Measurements from ENCODE around the gene SLC6A7.

The SLC6A7 gene

DNA sequence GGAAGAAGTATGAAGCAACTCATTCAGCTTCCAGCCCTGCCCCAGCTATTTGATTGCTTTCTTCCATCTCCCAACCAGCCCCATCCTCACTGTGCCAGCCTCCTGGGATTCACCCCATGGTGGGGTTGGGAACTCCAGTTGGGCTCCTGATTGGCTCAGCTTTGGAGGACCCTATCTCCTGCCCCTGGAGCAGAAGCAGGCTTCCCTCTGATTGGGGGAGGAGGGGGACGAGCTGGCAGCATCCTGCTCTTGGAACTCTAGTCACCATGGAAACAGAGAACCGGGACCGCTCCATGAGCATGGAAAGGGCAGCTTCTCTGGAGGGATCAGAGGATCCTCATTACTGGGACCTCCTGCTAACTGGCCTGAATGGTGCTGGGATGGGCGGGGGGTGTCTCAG is 2.6 kb downstream of the SLC6A7 start:
- no peak for DNase-seq (ENCODE audit: low read depth)

DNA sequence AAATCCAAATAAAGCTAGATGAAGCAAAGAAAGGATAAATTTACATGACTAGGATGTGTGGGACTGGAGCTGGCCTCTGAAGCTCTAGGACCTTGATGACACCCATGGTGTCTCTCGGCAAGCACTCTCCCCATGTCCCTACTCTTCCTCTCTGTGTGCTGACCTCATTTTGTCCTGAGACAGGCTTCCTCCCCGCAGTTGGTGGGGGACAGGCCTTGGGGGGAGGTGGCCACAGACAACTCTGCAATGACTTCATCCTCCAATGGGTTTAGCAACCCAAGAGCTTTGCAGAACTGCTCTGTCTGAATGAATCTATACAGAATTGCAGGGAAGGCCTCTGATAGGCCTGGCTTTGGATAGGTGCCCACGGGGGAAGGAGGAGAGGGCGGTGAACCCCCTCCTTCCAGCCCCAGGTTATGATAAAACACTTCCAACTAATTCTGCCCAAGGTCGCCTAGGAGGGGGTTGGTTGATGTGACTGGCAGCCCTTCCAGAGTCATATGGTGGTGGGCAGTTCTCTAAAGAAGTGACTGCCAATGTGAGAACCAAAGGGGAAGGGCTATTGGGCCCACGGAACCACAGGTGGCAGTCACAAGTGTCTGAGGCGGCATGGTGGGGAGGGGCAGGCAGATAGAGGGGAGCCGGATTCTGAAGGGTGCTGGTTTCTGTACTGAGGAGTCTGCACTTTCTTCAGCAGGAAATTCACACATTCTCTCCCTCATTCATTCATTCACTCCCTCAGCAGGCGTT is 6.0 kb downstream of the SLC6A7 start:
- no peak for DNase-seq (ENCODE audit: low read depth)

DNA sequence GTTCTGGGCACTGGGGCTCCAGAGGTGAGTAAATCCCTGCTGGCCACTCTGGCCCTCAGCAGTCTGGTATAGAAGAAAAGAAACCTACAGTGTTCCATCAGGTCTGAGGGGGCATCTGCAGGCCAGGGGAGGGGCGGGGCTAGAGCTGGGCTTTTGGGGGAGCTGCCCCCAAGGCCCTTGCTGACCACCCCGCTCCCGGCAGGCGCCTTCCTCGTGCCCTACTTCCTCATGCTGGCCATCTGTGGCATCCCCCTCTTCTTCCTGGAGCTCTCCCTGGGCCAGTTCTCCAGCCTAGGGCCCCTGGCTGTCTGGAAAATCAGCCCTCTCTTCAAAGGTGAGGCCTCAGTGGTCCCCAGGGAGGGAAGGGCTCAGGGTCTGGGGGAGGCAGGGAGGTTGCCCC is 6.7 kb downstream of the SLC6A7 start:
- no peak for DNase-seq (ENCODE audit: low read depth)

DNA sequence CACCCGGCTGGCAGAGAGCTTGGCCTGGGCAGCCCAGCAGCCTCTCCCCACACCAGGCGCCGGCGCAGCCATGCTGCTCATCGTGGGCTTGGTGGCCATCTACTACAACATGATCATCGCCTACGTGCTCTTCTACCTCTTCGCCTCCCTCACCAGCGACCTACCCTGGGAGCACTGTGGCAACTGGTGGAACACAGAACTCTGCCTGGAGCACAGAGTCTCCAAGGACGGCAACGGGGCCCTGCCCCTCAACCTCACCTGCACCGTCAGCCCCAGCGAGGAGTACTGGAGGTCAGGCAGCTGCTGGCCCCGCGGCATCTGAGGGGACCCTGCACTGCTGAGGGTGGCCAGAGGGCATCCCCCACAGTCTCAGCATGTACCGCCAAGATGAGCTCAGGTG is 7.1 kb downstream of the SLC6A7 start:
- DNase-seq (ENCODE audit: low read depth): no peak

DNA sequence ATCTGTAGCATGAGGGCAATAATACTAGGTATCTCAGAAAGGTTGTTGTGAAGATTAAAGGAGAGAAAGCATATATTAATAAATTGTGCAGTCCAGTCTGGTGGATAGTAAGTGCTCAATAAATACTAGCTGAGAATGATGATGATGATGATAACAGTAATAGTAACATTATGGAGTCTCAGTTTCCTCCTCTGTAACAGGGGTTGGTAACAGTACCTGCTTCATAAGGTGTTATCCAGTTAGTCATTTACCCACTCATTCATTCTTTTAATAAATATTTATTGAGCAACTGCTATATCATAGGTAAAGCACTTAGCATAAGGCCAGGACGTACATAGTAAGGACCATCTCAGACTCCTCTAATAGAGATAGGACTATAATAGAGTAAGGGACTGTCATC is 7.6 kb downstream of the SLC6A7 start:
- DNase-seq (ENCODE audit: low read depth): no peak

DNA sequence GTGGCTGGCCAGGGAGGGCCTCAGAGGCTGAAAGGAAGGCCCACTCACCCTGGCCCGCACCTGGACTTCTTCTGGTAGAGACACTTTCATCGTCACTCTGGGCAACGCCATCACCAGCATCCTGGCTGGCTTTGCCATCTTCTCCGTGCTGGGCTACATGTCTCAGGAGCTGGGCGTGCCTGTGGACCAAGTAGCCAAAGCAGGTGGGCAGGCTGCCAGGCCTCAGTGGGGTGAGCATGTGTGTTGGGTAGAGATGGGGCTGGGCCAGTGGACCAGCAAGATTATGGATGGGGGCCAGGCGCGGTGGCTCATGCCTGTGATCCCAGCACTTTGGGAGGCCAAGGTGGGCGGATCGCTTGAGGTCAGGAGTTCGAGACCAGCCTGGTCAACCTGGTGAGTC is 12.6 kb downstream of the SLC6A7 start:
- no peak for DNase-seq (ENCODE audit: low read depth)

DNA sequence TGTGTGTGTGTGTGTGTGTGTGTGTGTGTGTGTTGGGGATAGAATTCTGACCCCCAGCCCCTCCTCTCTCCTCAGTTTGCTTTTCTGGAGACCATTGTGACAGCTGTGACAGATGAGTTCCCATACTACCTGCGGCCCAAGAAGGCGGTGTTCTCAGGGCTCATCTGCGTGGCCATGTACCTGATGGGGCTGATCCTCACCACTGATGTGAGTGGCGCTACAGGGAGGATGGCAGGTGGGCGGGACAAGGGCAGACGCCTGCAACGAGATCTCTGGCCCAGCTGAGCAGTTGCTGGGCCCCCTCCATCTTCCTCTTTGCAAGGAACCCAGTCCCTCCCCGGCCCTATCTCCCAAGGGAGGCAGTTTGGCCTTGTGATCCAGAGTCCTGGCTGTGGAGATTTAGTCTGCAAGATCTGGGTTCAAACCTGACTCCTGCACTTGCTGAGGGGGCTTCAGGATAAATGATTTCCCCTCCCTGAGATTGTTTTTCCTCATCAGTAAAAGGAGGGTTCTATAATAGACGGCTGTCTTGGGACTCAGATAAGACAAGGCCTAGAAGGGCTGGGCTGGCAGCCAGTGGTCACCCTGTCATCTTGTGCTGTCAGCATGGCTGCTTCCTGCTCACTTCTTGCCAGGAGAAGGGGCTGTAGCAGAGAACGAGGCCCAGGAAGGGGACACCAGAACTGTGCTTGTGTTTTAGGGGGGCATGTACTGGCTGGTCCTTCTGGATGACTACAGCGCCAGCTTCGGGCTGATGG is 14.1 kb downstream of the SLC6A7 start:
- DNase-seq (ENCODE audit: low read depth): no peak

DNA sequence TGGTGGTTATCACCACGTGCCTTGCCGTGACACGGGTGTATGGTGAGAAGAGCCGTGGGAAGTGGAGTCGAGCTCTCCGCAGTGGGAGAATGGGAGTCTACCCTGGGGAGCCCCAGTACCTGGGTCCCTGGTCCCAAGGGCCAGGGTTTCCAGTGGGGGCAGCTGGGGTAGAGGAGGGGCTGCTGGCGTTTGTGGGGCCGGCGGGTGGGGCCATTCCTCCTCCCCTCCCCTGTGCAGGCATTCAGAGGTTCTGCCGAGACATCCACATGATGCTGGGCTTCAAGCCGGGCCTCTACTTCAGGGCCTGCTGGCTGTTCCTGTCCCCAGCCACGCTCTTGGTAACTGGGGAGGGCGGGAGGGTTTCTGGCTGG is 14.7 kb downstream of the SLC6A7 start:
- no peak for DNase-seq (ENCODE audit: low read depth)

DNA sequence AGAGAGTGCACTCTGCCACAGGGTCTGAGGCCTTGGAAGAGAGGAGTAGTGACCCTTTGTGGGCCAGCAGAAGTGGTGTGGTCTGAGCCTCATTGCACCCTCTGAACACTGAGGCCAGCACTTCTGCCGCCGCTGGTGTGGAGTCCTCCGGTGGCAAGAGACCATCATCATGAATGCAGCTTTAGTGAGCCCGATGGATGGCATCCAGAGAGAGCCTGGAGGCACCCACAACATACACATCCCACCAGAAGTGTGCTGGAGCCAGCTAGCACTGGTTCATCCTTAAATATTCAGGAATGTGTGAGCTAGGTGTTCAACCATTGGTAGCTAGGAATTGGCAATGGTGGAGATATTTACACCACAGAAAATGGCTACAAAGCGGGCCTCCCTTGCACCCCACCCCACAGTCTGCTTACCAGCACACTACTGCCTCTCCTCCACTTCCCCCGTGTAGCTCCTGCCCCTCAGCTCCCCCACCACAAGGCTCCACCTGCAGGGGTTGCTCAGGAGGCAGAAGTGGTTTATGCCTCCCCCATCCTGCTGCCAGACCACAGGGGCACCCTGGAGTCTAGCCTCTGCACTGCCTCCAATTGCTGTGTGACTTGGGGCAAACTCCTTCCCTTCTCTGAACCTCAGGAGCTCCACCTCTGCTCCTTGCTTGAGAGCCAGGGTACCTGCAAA is 16.4 kb downstream of the SLC6A7 start:
- DNase-seq (ENCODE audit: low read depth): no peak

DNA sequence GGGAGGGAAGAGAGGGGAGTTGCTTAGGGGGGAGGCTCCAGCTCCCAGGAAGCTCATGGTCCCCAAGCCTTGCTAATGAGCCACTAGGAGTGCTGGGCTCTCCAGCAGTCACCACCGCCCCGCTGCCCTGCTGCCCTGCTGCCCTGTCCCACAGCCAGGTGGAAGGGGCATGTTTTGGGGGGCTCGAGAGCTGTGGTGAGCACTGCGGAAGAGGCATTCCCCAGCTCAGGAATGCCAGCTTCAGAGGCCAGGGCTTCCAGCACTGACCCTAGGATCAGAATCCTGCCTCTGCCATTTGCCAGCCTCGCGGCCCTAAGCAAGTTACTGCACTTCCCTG is 16.9 kb downstream of the SLC6A7 start:
- no peak for DNase-seq (ENCODE audit: low read depth)

DNA sequence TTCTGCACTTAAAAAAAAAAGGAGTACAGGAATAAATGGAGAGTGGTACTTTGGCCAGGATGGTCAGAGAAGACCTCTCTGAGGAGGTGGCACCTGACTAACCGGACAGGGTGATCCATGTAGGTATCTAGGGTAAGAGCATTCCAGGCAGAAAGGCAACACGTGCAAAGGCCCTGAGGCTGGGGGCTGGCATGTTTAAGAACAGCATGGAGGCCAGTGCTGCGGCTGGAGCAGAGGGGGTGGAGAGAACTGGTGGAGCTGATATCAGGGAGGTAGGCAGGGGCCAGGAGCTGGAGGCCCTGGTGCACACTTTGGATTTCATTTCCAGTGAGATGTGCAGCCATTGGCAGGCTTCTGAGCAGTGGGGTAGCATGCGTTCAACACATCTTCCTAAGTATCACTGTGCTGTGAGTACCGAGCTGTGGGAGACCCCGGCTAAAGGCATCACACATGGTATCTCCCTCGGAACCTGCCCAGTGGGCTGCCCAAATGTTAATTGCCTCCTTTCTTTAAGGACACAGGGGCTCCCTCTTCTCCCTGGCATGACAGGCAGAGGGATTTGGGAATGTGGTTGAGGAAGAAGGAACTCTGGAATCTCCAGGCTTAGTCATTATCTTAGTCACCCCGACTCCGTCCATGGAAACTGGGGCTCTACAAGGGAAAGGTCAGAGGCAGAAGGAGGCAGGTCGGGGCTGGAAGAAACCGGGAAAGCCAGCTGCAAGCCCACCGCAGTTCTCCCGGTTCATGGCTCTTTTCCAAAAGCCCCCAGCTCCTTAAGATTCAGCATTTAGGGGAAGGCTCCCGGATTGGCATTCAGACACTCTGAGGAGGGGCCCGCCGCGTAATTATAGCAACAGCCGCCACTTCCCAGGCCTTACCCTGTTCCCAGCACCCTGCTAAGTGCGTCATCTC is 18.6 kb downstream of the SLC6A7 start:
- no peak for DNase-seq (ENCODE audit: low read depth)

DNA sequence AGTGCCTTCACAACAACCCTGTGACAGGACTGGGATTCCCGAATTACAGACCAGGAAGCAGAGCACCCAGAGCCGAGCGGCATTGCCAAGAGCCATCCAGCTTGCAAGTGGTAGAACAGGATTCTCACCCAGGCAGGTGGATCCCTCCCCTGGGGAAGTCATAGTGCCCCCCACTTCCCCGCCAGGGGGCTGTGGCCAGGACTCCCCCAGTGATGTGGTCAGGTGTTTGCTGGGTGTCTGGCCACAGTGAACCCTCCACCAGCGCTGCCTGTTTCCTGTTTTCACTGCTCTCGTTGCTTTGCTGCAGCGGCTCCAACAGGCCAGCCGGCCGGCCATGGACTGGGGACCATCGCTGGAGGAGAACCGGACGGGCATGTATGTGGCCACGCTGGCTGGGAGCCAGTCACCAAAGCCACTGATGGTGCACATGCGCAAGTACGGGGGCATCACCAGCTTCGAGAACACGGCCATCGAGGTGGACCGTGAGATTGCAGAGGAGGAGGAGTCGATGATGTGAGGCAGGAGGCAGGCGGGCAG is 19.3 kb downstream of the SLC6A7 start:
- DNase-seq (ENCODE audit: low read depth): no peak

DNA sequence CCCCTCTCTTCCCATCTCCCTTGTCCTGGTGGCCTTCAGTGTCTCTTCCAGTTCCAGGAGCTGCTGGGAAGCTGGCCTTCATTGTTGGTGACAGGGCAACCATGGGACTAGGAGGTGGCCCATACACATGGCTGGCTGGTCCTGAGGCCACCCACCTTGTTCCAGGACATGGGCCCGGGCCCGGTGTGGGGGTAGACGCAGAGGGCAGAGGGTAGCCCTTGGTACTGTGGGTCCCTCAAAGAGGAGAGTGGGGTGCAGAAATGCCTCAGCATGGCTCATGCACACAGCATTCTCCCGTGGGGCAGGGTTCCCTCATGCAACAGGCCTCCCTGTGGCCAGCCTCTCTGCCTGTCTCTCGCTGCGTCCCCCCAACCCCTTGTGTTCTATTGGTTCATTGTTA is 20.8 kb downstream of the SLC6A7 start:
- DNase-seq (ENCODE audit: low read depth): no peak

DNA sequence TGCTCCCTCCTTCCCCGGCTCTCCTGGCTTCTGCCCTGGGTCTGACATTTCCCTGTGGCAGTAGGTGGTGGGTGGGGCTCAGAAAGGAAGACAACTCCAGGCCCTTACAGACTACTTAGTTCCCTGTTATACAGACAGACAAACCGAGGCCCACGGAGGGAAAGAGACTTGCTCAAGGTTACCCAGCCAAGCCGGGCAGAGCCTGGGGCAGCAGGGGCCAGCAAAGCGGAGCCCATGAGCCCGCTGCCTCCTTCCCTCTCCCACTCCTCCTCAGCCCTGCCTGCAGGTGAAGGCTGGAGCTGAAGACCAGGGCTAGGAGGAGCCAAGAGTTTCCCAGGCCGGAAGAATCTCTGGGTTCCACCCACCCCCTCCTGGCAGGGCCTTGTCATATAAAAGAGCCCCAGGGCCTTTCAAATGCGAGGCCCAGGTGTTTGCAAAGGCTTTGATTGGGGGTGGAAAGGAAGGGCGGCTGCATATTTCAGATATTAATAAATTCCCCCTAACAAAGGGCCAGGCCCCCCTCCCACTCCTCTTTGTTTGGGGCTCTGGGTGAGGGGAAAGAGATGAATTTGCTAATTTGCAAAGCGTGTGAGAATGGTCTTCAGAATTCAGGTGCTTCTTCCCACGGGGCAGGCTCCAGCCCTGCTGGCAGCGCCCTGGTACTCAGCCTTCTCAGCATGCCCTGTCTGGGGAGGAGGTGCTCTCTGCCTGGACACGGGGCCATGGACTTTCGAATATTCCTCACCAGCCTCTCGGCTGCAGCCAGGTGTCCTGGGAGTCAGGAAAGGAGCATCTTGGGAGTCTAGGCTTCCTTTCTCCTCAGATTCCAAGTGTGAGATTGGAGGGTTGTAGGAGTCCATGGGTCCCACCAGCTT is 21.5 kb downstream of the SLC6A7 start:
- no peak for DNase-seq (ENCODE audit: low read depth)

DNA sequence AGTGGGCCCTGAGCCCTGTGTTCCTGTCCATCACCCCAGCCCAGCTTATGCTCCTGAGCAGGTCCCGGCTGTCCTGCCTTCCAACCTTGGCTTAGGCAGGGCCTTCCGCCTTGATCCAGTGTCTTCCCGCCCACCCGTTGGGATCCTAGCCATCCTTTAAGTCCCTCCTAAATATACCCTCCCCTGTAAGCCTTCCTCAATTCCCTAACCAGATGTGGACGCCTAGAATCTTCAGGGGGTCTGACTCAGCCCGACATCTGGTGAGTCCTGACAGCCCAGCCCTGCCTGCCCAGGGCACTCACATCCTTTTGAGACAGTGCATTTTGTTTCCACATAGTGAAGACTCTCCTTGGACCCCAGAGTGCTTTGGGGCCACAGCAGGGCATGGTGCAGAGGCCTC is 23.7 kb downstream of the SLC6A7 start:
- DNase-seq (ENCODE audit: low read depth): no peak

DNA sequence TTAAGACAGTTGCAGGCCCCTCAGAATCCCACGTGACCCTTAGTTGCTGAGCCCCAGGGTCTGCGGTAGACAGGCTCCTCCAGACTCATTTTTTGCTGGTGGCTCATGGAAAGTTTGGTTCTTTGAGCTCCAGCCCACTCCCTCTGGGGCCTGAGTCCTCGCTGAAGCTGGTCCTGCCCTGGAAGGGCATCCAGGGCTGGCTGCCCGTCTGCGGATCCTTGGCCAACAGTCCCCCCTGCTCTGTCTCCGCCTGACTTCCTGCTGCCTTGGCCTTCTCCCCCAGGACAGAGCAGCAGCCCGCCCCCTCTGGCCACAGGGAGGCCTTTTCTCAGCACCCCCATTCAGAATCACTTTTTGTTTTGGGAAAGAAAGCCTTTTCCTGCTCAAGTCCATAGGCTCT is 24.4 kb downstream of the SLC6A7 start:
- no peak for DNase-seq (ENCODE audit: low read depth)

DNA sequence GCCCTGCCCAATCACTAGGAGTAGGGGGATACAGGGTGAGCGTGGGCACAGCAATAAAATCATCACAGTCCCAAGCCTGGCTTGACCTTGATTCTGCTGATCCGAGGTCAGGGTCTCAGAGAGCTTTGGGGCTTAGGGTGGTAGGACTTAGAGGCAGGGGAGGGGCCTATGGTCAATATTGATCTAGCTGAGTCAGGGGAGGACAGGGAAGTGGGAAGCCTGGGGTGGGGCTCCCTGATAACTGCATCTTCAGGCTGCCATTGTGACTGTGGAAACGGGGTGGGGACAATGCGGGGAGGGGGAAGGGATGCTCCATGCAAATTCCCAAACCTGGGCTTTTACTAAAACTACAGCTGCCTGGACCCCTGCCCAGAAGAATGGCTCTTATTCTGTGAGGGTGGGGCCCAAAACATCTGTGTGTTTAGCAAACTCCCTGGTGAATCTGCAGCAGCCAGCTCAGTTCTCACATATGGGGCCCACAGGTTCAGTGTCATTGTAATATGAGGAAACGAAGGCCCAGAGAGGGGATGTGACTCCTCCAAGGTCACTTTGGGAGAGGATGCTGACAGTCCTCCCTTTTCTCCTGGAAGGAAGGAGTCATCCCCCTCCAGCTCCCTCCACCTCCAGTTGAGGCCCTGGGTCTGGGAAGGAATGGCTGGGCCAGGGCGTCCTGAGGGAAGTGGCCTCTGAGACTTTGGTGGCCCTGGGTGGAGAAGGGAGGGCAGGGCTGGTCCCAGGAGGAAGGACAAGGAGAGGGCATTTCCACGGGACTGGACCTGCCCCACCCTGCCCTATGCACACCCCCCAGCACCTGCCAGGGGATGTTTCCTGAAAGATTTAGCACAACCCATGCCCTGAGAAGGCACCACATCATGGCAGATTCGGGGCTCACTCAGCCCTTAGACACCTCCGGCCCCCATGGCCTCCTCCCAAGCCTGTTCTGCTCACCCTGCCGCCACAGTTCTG is 26.4 kb downstream of the SLC6A7 start:
- no peak for DNase-seq (ENCODE audit: low read depth)

DNA sequence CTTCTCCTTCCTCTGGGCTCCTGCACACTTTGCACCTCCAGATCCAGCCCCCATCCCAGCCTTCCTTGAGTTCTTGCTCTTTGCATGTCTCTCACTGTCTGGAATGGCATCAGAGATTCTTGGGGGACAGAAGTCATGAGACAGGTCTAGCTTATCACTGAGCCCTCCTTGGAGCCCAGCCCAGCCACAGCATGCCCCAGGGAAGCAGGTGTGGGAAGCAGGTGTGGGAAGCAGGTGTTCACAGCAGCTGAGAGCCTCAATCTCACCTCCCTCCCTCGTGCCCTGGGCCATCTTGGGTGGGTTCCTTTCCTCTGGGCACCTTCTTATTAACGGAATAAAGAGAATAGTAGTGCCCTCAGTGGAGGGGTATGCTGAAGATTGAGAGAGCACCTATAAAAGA is 27.2 kb downstream of the SLC6A7 start:
- DNase-seq (ENCODE audit: low read depth): no peak

DNA sequence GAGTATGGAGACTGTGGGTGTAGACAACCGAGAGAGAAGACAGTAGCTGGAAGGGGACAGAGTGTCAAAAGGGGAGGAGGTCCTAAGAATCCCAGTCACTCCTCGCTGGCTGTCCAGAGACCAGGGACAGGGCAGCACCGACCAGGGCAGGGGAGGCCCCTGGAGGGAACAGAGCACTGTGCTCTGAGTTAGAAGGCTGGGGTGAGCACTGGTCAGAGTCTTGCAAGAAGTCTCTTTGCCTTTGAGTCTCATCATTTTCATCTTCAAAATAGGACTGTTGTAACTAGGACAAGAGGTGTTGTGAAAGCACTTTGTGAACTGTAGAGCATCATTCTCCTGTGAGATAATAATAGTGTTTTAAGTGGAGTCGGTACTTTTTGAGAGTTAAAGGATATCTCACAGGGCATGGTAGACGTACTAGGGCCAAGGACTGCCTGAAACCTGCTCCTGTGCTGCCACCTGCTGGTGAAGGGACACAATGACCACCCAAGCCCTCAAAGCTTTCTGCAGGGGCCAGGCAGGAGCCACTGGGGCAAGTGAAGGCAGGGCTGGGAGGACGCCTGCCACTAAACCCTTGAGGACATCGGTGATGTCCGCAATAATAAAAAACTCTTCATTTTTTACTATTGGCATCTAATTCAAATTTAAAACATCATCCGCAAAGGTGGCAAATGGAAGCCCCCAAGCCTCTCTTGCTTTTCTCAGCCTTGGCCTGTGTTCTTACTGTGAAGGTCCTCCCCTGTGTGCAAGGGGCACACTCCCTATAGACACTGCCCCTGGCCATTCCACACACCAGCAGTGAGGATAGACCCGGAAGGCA is 28.2 kb downstream of the SLC6A7 start:
- peak; percentile 61 for DNase-seq (ENCODE audit: low read depth)
